Left ventricle myocardium superior (tissue), 1 donor: ENCODE measurements around the gene TMTC1. TPM values are rescaled to one million over a fixed set of nuclear protein-coding genes. Genes with fewer than 3 reads are reported as not detected.
A peak's percentile ranks its signal among the peaks of the same experiment; 100 is the strongest.

Experiments used
- ATAC-seq: fragments of 200-7000 bp; cut with Tn5 transposase; one replicate; pipeline ENCODE4 v1.9.1; 2020; ENCODE audit warnings: mild to moderate bottlenecking, moderate library complexity
- DNase-seq: peaks from one replicate; pipeline ENCODE4 v3.0.0-alpha.2; 2020
- intact Hi-C: fragments of 100-400 bp; cut with micrococcal nuclease; formaldehyde crosslinking; loops from one replicate; pipeline ENCODE4 v1.11.0; 2022
- total RNA-seq: library from RNA; stranded (reverse); fragmentation: NEBNext Ultra II Directional; extraction: Animal tissue kit (Norgen Biotek cat#: 25700); gene quantifications from one replicate; pipeline ENCODE4 v1.2.1, GENCODE V29; 2021
- donor health status: DM: no; HTN: yes; CAD: no; lungs with severe emphysema.

Gene TMTC1
- total RNA-seq, 1 donor from 2014 or later = 37.1 TPM

- no peak for ATAC-seq
- intact Hi-C loops = no loop called here
- no peak for DNase-seq
Measured at GRCh38 chr12:29695800-29696199, 87.9 kb downstream of the TMTC1 start.

GRCh38 chr12:29695026-29695425 lies 88.7 kb downstream of the TMTC1 start:
- ATAC-seq (no peak), DNase-seq (no peak)
- intact Hi-C loops = no loop called here

GRCh38 chr12:29694002-29694401 lies 89.7 kb downstream of the TMTC1 start:
- peak; percentile 72 for ATAC-seq
- intact Hi-C loops = no loop called here
- no peak for DNase-seq

- ATAC-seq (no peak), DNase-seq (no peak)
- intact Hi-C loops = no loop called here
Measured at GRCh38 chr12:29692237-29692636, 91.5 kb downstream of the TMTC1 start.

- ATAC-seq (no peak), DNase-seq (no peak)
- intact Hi-C loops = no loop called here
Measured at GRCh38 chr12:29691161-29691854, 92.4 kb downstream of the TMTC1 start.

GRCh38 chr12:29690728-29691127 lies 93.0 kb downstream of the TMTC1 start:
- DNase-seq (no peak), ATAC-seq (no peak)
- intact Hi-C loops = no loop called here

GRCh38 chr12:29688914-29689313 lies 94.8 kb downstream of the TMTC1 start:
- ATAC-seq (peak; percentile 84), DNase-seq (no peak)
- intact Hi-C loops = no loop called here

GRCh38 chr12:29682088-29682487 lies 101.7 kb downstream of the TMTC1 start:
- DNase-seq = no peak
- intact Hi-C loops = no loop called here
- ATAC-seq = no peak

GRCh38 chr12:29681370-29681769 lies 102.4 kb downstream of the TMTC1 start:
- ATAC-seq (no peak), DNase-seq (no peak)
- intact Hi-C loops = no loop called here

- DNase-seq (no peak), ATAC-seq (no peak)
- intact Hi-C loops = no loop called here
Measured at GRCh38 chr12:29676676-29677075, 107.1 kb downstream of the TMTC1 start.

GRCh38 chr12:29674463-29674862 lies 109.3 kb downstream of the TMTC1 start:
- peak; percentile 53 for ATAC-seq
- no peak for DNase-seq
- intact Hi-C loops = no loop called here

GRCh38 chr12:29673346-29673745 lies 110.4 kb downstream of the TMTC1 start:
- intact Hi-C loops = no loop called here
- ATAC-seq (no peak), DNase-seq (no peak)

GRCh38 chr12:29672580-29672979 lies 111.2 kb downstream of the TMTC1 start:
- ATAC-seq (peak; percentile 87), DNase-seq (no peak)
- intact Hi-C loops = no loop called here

- DNase-seq (no peak), ATAC-seq (no peak)
- intact Hi-C loops = no loop called here
Measured at GRCh38 chr12:29671742-29672141, 112.0 kb downstream of the TMTC1 start.

GRCh38 chr12:29667011-29667410 lies 116.7 kb downstream of the TMTC1 start:
- ATAC-seq = no peak
- intact Hi-C loops = no loop called here
- DNase-seq = no peak

GRCh38 chr12:29665107-29665506 lies 118.6 kb downstream of the TMTC1 start:
- intact Hi-C loops = no loop called here
- no peak for ATAC-seq
- no peak for DNase-seq

- intact Hi-C loops = no loop called here
- ATAC-seq (peak; percentile 75), DNase-seq (no peak)
Measured at GRCh38 chr12:29662734-29663323, 120.9 kb downstream of the TMTC1 start.

GRCh38 chr12:29660847-29661246 lies 122.9 kb downstream of the TMTC1 start:
- intact Hi-C loops = no loop called here
- no peak for DNase-seq
- ATAC-seq = peak; percentile 33

- ATAC-seq (peak; percentile 77), DNase-seq (no peak)
- intact Hi-C loops = loop anchor here (10.0 kb wide), 1 partner anchor 48 kb away; no protein-coding TSS in a partner anchor
Measured at GRCh38 chr12:29656762-29657538, 126.8 kb downstream of the TMTC1 start.

GRCh38 chr12:29655861-29656260 lies 127.9 kb downstream of the TMTC1 start:
- DNase-seq (peak; percentile 49), ATAC-seq (peak; percentile 60)
- intact Hi-C loops = loop anchor here (10.0 kb wide), 1 partner anchor 49 kb away; no protein-coding TSS in a partner anchor
